Endothelial cell (in vitro differentiated cells): ENCODE measurements around the gene CHCT1. TPM values are rescaled to one million over a fixed set of nuclear protein-coding genes. Genes with fewer than 3 reads are reported as not detected.

Experiments
- DNase-seq: peaks from one replicate; pipeline ENCODE4 v3.0.0; 2021; ENCODE audit warnings: low spot score
- H3K27ac Mint-ChIP-seq: one replicate; pipeline ENCODE4 v1.8.0; 2021; ENCODE audit warnings: mixed read lengths, inconsistent platforms; ENCODE audit not compliant: unreplicated experiment
- H3K27me3 Mint-ChIP-seq: one replicate; pipeline ENCODE4 v1.8.0; 2021; ENCODE audit warnings: mild to moderate bottlenecking, moderate library complexity, mixed read lengths, inconsistent platforms; ENCODE audit not compliant: unreplicated experiment
- H3K36me3 Mint-ChIP-seq: one replicate; pipeline ENCODE4 v1.8.0; 2021; ENCODE audit warnings: mild to moderate bottlenecking, low read depth, mixed read lengths, inconsistent platforms; ENCODE audit not compliant: unreplicated experiment
- H3K4me1 Mint-ChIP-seq: one replicate; pipeline ENCODE4 v1.8.0; 2021; ENCODE audit warnings: mild to moderate bottlenecking, mixed read lengths, inconsistent platforms; ENCODE audit not compliant: unreplicated experiment
- H3K4me3 Mint-ChIP-seq: one replicate; pipeline ENCODE4 v1.8.0; 2021; ENCODE audit warnings: mild to moderate bottlenecking, mixed read lengths, inconsistent platforms; ENCODE audit not compliant: unreplicated experiment
- H3K9me3 Mint-ChIP-seq: one replicate; pipeline ENCODE4 v1.8.0; 2021; ENCODE audit warnings: mixed read lengths, inconsistent platforms; ENCODE audit not compliant: unreplicated experiment
- total RNA-seq: library from RNA; stranded (reverse); fragmentation: NEBNext Ultra II Directional; extraction: Animal tissue kit (Norgen Biotek cat#: 25700); gene quantifications from one replicate; pipeline ENCODE4 v1.2.1, GENCODE V29; 2021; ENCODE audit not compliant: unreplicated experiment
- TF ChIP-seq, protein P1 (sequence below): fragments of 200-600 bp; sonication (generic); IDR thresholded peaks from one replicate; pipeline ENCODE4 v1.5.0; 2021; ENCODE audit warnings: antibody characterized with exemption; ENCODE audit not compliant: unreplicated experiment

CHCT1 gene
- total RNA-seq, 1 donor from 2014 or later, result not detected

DNA sequence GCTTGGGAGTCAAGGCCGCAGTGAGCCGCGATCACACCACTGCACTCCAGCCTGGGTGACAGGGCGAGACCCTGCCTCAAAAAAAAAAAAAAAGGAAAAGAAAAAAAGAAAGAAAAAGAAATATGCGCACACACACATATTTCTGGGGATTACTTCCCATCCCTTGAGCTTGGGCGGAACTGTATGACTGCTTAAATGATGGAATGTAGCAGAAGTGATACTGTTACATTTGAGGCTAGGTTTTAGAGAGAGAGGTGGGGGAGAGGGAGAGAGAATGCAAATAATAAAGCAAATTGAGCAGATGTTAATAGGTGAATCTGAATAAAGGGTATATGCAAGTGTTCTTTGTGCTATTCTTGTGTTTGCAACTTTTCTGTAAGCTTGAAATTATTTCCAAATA lies 18.3 kb upstream of the CHCT1 start:
- Mint-ChIP-seq H3K4me1 (peaks cover 3% of the 10 kb centered on the region), H3K4me3 (no peak overlapping the region), H3K27me3 (peaks cover 2% of the 10 kb centered on the region), H3K9me3 (no peaks in the 10 kb centered on the region), H3K36me3 (no peaks in the 10 kb centered on the region), H3K27ac (no peak overlapping the region)
- no peak for DNase-seq
- TF ChIP-seq, protein P1, sequence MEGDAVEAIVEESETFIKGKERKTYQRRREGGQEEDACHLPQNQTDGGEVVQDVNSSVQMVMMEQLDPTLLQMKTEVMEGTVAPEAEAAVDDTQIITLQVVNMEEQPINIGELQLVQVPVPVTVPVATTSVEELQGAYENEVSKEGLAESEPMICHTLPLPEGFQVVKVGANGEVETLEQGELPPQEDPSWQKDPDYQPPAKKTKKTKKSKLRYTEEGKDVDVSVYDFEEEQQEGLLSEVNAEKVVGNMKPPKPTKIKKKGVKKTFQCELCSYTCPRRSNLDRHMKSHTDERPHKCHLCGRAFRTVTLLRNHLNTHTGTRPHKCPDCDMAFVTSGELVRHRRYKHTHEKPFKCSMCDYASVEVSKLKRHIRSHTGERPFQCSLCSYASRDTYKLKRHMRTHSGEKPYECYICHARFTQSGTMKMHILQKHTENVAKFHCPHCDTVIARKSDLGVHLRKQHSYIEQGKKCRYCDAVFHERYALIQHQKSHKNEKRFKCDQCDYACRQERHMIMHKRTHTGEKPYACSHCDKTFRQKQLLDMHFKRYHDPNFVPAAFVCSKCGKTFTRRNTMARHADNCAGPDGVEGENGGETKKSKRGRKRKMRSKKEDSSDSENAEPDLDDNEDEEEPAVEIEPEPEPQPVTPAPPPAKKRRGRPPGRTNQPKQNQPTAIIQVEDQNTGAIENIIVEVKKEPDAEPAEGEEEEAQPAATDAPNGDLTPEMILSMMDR, result no peak

DNA sequence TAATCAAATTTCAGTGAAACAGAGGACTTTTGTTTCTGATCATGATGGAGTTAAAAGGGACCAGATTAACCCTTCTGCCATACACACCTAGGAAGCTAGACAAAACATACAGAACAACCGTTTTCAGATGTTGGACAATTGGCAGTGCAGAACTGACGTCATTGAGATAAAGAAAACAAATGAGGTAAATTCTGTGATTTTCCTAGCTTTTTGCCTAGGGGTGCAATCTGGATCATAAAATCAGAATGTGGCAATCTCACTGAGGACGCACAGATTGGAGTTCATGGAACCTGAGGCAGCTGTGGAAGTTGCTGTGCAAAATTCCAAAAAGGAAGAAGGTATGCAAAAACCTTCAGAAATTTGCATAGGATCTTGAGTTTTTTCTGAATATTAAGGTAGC lies 15.4 kb upstream of the CHCT1 start:
- H3K4me1 Mint-ChIP-seq, result no peaks in the 10 kb centered on the region
- no peak overlapping the region for H3K27ac Mint-ChIP-seq
- H3K36me3 Mint-ChIP-seq, result no peaks in the 10 kb centered on the region
- no peak for DNase-seq
- H3K27me3 Mint-ChIP-seq, result no peaks in the 10 kb centered on the region
- no peak overlapping the region for H3K4me3 Mint-ChIP-seq
- TF ChIP-seq, protein P1, result no peak
- no peaks in the 10 kb centered on the region for H3K9me3 Mint-ChIP-seq

DNA sequence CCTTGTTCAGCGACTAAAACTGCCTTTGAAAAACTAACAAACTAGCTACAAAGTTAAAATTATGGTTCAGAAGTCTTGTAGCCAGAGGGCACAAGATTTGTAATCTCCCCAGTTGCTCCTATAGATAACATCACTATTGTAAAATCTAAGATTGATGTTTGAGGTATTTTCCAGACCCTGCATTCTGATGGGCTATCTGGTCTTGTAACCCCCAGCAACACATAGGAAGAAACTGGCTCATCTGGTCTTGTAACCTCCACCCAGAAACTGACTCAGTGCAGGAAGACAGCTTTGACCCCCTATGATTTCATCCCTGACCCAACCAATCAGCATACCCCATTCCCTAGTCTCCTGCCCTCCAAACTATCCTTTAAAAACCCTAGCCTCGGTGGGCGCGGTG lies 12.3 kb upstream of the CHCT1 start:
- Mint-ChIP-seq H3K9me3 (no peaks in the 10 kb centered on the region), H3K27me3 (no peaks in the 10 kb centered on the region), H3K4me3 (no peak overlapping the region), H3K4me1 (no peaks in the 10 kb centered on the region), H3K36me3 (no peaks in the 10 kb centered on the region), H3K27ac (no peak overlapping the region)
- TF ChIP-seq, protein P1, result no peak
- DNase-seq, result no peak

DNA sequence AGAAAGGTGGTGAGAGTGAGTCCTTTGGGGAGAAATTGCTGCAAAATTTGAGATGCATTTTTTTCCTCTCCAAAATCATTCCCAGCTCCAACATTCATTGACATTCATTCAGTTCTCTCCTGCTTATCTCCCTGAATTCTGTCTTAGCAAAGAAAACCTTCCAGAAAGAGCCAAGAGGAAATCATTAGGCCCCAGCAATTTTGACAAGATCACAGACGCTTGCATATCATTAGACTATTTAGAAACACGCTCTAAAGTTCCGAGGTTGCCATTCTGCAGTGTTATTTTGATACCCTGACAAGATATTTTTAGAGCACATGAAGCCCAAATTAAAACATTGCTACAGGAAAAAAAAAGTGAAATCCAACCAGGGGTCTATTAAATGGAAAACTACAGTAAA lies 9.6 kb upstream of the CHCT1 start:
- H3K4me1 Mint-ChIP-seq, result no peaks in the 10 kb centered on the region

DNA sequence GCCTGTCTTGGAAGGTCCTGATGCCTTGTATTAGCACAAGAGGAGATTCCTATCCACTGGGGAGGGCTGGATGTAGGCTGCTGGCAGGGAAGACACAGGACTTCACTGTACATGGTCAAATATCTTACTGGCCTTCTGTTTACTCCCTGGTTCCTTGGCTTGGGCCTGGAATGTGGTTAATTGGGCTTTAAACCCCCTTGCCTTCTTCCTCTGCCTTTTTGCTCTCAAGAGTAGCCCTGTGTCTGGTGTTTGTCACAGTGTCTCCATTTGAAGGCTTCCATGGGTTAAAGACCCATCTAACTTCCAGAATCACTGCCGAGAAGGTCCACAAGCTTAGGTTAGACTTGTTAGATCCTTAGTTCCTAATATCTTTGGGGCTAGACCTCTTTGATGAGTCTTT lies 7.1 kb upstream of the CHCT1 start:
- Mint-ChIP-seq H3K27me3 (no peaks in the 10 kb centered on the region), H3K4me1 (no peaks in the 10 kb centered on the region), H3K27ac (no peak overlapping the region), H3K9me3 (no peaks in the 10 kb centered on the region), H3K4me3 (no peak overlapping the region), H3K36me3 (no peaks in the 10 kb centered on the region)
- TF ChIP-seq, protein P1, result no peak
- no peak for DNase-seq

More for the DNA sequence above, 9.6 kb upstream of the CHCT1 start:
- Mint-ChIP-seq H3K9me3 (no peaks in the 10 kb centered on the region), H3K4me3 (no peak overlapping the region), H3K27ac (no peak overlapping the region), H3K27me3 (no peaks in the 10 kb centered on the region), H3K36me3 (no peaks in the 10 kb centered on the region)
- TF ChIP-seq, protein P1, result no peak
- no peak for DNase-seq
